Progenitor cell of endocrine pancreas (in vitro differentiated cells): ENCODE measurements around the gene ZNF669. TPM values are rescaled to one million over a fixed set of nuclear protein-coding genes. Genes with fewer than 3 reads are reported as not detected.
"Not testable (repeated sequence)": the region's sequence is repeated elsewhere in the genome, so short reads cannot be mapped to it uniquely, and the experiment has no call there.

ENCODE experiments used
- DNase-seq: peaks from one replicate; pipeline ENCODE4 v3.0.0; 2021; ENCODE audit warnings: low spot score; ENCODE audit not compliant: unreplicated experiment
- H3K27ac Mint-ChIP-seq: 2 replicates; pipeline ENCODE4 v1.8.0; 2021; ENCODE audit warnings: mild to moderate bottlenecking, moderate library complexity, mixed read lengths
- H3K27me3 Mint-ChIP-seq: 2 replicates; pipeline ENCODE4 v1.8.0; 2021; ENCODE audit warnings: mixed read lengths
- H3K36me3 Mint-ChIP-seq: 2 replicates; pipeline ENCODE4 v1.8.0; 2022; ENCODE audit warnings: mixed read lengths; ENCODE audit not compliant: insufficient read depth
- H3K4me1 Mint-ChIP-seq: 2 replicates; pipeline ENCODE4 v1.8.0; 2021; ENCODE audit warnings: low read depth, mixed read lengths
- H3K4me3 Mint-ChIP-seq: 2 replicates; pipeline ENCODE4 v1.8.0; 2021; ENCODE audit warnings: low read depth, mild to moderate bottlenecking, moderate library complexity, mixed read lengths
- H3K9me3 Mint-ChIP-seq: 2 replicates; pipeline ENCODE4 v1.8.0; 2021; ENCODE audit warnings: low read depth, mixed read lengths
- CTCF ChIP-seq: fragments of 200-600 bp; sonication (generic); IDR thresholded peaks from one replicate; pipeline ENCODE4 v1.5.0; 2021; ENCODE audit warnings: antibody characterized with exemption, mild to moderate bottlenecking; ENCODE audit not compliant: unreplicated experiment
- long read RNA-seq: library from polyadenylated mRNA; unstranded; transcript quantifications from one replicate; pipeline ENCODE4 v2.0.0, GENCODE V29; 2020
- total RNA-seq: library from RNA; stranded (reverse); gene quantifications from 2 replicates; pipeline ENCODE4 v1.2.1, GENCODE V29; 2021

Gene ZNF669
- 19.7 and 21.8 TPM in 2 replicates for total RNA-seq
- long read RNA-seq, transcript ZNF669-204 (4 exons, 1,718 nt): major isoform, 28 of 37 reads
- long read RNA-seq, partial matches to known transcripts: 0 of 37 reads
- long read RNA-seq, other reads (novel, unspliced or antisense): 2 of 37 reads

GRCh38 chr1:247103859-247104591, at the start of gene ZNF669:
ZNF669 (minus strand) TSS chr1:247104356; CDS start chr1:247104199, 157 bp downstream.
- Mint-ChIP-seq H3K27ac (peak within 1 kb of the TSS; percentile 99), H3K36me3 (peaks cover 44% of the 10 kb centered on the region), H3K4me1 (peaks cover 18% of the 10 kb centered on the region), H3K27me3 (no peaks in the 10 kb centered on the region), H3K9me3 (peaks cover 23% of the 10 kb centered on the region), H3K4me3 (peak within 1 kb of the TSS; percentile 93)
- no peak for TF ChIP-seq CTCF
- DNase-seq: peak; percentile 93

DNA sequence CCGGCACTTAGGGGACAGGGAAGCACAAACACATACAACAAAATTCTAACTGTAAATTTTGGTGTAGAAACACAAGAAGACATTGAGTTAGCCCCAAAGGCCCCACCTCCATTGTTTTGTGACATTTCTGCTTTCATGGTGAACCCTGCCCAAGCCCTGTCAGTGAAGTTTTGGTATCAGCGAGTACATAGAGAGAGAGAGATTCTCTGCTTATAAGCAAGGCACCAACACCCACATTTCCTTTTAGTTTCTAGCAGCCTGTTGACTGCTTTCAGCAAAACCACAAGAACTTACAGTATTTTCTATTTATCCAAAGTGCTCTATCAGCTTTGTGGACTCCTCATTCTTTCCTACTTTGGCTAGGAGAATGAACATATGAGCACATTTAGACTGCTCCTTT, 43.6 kb upstream of the ZNF669 start:
- Mint-ChIP-seq H3K9me3 (peaks cover 57% of the 10 kb centered on the region), H3K4me1 (no peaks in the 10 kb centered on the region), H3K27ac (peak overlapping the region; percentile 41), H3K36me3 (peaks cover 76% of the 10 kb centered on the region), H3K27me3 (no peaks in the 10 kb centered on the region), H3K4me3 (no peak overlapping the region)
- no peak for TF ChIP-seq CTCF
- DNase-seq: no peak

- H3K4me1 Mint-ChIP-seq, H3K27me3 Mint-ChIP-seq, H3K4me3 Mint-ChIP-seq, DNase-seq: not testable (repeated sequence)
- peak overlapping the region; percentile 49 for H3K27ac Mint-ChIP-seq
- H3K36me3 Mint-ChIP-seq: peaks cover 75% of the 10 kb centered on the region
- H3K9me3 Mint-ChIP-seq: peaks cover 56% of the 10 kb centered on the region
These were observed 43.0 kb upstream of the ZNF669 start for GRCh38 chr1:247147120-247147519.

- H3K9me3 Mint-ChIP-seq: peaks cover 55% of the 10 kb centered on the region
- H3K27me3 Mint-ChIP-seq: no peaks in the 10 kb centered on the region
- DNase-seq: no peak
- no peak for TF ChIP-seq CTCF
- no peaks in the 10 kb centered on the region for H3K4me1 Mint-ChIP-seq
- peaks cover 77% of the 10 kb centered on the region for H3K36me3 Mint-ChIP-seq
- H3K4me3 Mint-ChIP-seq: no peak overlapping the region
- peak overlapping the region; percentile 49 for H3K27ac Mint-ChIP-seq
These were observed 42.5 kb upstream of the ZNF669 start for GRCh38 chr1:247146671-247147070.

GRCh38 chr1:247145279-247145678, 41.1 kb upstream of the ZNF669 start:
- no peak for TF ChIP-seq CTCF
- Mint-ChIP-seq H3K4me1 (no peaks in the 10 kb centered on the region), H3K27me3 (no peaks in the 10 kb centered on the region), H3K4me3 (no peak overlapping the region), H3K36me3 (peaks cover 77% of the 10 kb centered on the region), H3K9me3 (peaks cover 59% of the 10 kb centered on the region), H3K27ac (peak overlapping the region; percentile 49)
- DNase-seq: no peak

- H3K4me3 Mint-ChIP-seq: not testable (repeated sequence)
These were observed 35.4 kb upstream of the ZNF669 start for GRCh38 chr1:247139557-247139956.

More at GRCh38 chr1:247139557-247139956, 35.4 kb upstream of the ZNF669 start:
- DNase-seq, H3K4me1 Mint-ChIP-seq, H3K27me3 Mint-ChIP-seq: not testable (repeated sequence)
- H3K36me3 Mint-ChIP-seq: peaks cover 86% of the 10 kb centered on the region
- peaks cover 68% of the 10 kb centered on the region for H3K9me3 Mint-ChIP-seq
- peak overlapping the region; percentile 18 for H3K27ac Mint-ChIP-seq
